Measurements from ENCODE around the gene NOD2. TPM values are rescaled to one million over a fixed set of nuclear protein-coding genes. Genes with fewer than 3 reads are reported as not detected.

The NOD2 gene
- total RNA-seq, 1 experiment from 2014 or later: 5.4 TPM

DNA sequence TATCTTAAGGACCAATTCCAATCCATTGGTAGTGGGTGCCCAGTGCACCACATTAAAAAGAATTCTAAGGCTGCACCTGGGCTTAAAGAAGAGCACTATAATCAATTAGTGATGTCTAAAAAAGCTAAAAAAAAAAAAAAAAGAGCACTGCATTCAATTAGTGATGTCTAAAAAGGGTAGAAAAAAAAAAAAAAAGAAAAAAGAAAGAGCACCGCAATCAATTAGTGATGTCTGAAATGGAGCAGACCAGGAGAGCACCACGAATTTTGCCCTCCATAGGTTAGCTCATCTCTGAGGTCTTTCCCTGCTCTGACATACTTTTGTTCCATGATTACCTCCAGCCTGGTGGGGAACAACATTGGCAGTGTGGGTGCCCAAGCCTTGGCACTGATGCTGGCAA lies 29.6 kb downstream of the NOD2 start:
- CTCF ChIA-PET: no interaction called here
- Histone ChIP-seq H3K4me3 (replicated peaks in 1 of 2; ENCODE audit: low read depth in 1 of 2, low read length in 2 of 2) (no peak overlapping the region), H3K4me1 (ENCODE audit: control insufficient read depth in 1 of 2, insufficient read depth in 2 of 2, low read length in 2 of 2) (peaks cover 2 to 13% of the 10 kb centered on the region in 2 experiments; a peak in 3 of 4 replicates), H3K79me2 (ENCODE audit: insufficient read depth, low read length) (no peaks in the 10 kb centered on the region), H3K4me2 (ENCODE audit: low read length) (no peak overlapping the region), H3K9ac (ENCODE audit: low read length) (no peak overlapping the region), H3K36me3 (ENCODE audit: control insufficient read depth in 1 of 2, insufficient read depth in 2 of 2, low read length in 2 of 2) (0 out of 4 replicates have a peak, but pooled peaks cover 0 to 2% of the 10 kb centered on the region in 2 experiments), H3K9me3 (ENCODE audit: control insufficient read depth in 1 of 2, insufficient read depth in 1 of 2, low read depth in 1 of 2, low read length in 2 of 2) (no peaks in the 10 kb centered on the region), H3K9me2 (ENCODE audit: insufficient read depth) (no peaks in the 10 kb centered on the region), H3K27me3 (ENCODE audit: insufficient read depth, low read length) (no peaks in the 10 kb centered on the region), H3K27ac (ENCODE audit: low read depth, low read length) (no peak overlapping the region), H4K20me1 (ENCODE audit: insufficient read depth) (no peaks in the 10 kb centered on the region), H2AFZ (ENCODE audit: low read depth, low read length, poor library complexity, severe bottlenecking) (no peak overlapping the region)
- ATAC-seq (no peak), DNase-seq (ENCODE audit: low read depth, low spot score) (no peak)
- TF ChIP-seq SRF (IDR thresholded peaks at IDR 0.05; ENCODE audit: low read depth): no peak
- no peak for TF ChIP-seq CEBPB (IDR thresholded peaks at IDR 0.05; ENCODE audit: low read depth)
- TF ChIP-seq TCF7L2 (IDR thresholded peaks at IDR 0.05; ENCODE audit: borderline replicate concordance, extremely low read depth, insufficient read depth, insufficient read length): no peak
- TF ChIP-seq ELF1 (IDR thresholded peaks at IDR 0.05; ENCODE audit: borderline replicate concordance, low read depth): no peak
- TF ChIP-seq JUND (IDR thresholded peaks at IDR 0.05): no peak
- TF ChIP-seq SP1 (IDR thresholded peaks at IDR 0.05; ENCODE audit: low read depth): no peak
- TF ChIP-seq, protein P1, sequence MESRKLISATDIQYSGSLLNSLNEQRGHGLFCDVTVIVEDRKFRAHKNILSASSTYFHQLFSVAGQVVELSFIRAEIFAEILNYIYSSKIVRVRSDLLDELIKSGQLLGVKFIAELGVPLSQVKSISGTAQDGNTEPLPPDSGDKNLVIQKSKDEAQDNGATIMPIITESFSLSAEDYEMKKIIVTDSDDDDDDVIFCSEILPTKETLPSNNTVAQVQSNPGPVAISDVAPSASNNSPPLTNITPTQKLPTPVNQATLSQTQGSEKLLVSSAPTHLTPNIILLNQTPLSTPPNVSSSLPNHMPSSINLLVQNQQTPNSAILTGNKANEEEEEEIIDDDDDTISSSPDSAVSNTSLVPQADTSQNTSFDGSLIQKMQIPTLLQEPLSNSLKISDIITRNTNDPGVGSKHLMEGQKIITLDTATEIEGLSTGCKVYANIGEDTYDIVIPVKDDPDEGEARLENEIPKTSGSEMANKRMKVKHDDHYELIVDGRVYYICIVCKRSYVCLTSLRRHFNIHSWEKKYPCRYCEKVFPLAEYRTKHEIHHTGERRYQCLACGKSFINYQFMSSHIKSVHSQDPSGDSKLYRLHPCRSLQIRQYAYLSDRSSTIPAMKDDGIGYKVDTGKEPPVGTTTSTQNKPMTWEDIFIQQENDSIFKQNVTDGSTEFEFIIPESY (IDR thresholded peaks at IDR 0.05; ENCODE audit: extremely low read depth, insufficient replicate concordance, low read length): no peak
- no peak for TF ChIP-seq POLR2AphosphoS5 (IDR thresholded peaks at IDR 0.05; ENCODE audit: low read depth, low read length)
- TF ChIP-seq POLR2A (IDR thresholded peaks at IDR 0.05; ENCODE audit: borderline replicate concordance, extremely low read depth, insufficient read depth, insufficient read length): no peak
- TF ChIP-seq, protein P2, sequence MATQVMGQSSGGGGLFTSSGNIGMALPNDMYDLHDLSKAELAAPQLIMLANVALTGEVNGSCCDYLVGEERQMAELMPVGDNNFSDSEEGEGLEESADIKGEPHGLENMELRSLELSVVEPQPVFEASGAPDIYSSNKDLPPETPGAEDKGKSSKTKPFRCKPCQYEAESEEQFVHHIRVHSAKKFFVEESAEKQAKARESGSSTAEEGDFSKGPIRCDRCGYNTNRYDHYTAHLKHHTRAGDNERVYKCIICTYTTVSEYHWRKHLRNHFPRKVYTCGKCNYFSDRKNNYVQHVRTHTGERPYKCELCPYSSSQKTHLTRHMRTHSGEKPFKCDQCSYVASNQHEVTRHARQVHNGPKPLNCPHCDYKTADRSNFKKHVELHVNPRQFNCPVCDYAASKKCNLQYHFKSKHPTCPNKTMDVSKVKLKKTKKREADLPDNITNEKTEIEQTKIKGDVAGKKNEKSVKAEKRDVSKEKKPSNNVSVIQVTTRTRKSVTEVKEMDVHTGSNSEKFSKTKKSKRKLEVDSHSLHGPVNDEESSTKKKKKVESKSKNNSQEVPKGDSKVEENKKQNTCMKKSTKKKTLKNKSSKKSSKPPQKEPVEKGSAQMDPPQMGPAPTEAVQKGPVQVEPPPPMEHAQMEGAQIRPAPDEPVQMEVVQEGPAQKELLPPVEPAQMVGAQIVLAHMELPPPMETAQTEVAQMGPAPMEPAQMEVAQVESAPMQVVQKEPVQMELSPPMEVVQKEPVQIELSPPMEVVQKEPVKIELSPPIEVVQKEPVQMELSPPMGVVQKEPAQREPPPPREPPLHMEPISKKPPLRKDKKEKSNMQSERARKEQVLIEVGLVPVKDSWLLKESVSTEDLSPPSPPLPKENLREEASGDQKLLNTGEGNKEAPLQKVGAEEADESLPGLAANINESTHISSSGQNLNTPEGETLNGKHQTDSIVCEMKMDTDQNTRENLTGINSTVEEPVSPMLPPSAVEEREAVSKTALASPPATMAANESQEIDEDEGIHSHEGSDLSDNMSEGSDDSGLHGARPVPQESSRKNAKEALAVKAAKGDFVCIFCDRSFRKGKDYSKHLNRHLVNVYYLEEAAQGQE (IDR thresholded peaks at IDR 0.05; ENCODE audit: low read depth): no peak
- no peak for TF ChIP-seq FOSL1 (IDR thresholded peaks at IDR 0.05; ENCODE audit: low read depth)
- TF ChIP-seq, protein P3, sequence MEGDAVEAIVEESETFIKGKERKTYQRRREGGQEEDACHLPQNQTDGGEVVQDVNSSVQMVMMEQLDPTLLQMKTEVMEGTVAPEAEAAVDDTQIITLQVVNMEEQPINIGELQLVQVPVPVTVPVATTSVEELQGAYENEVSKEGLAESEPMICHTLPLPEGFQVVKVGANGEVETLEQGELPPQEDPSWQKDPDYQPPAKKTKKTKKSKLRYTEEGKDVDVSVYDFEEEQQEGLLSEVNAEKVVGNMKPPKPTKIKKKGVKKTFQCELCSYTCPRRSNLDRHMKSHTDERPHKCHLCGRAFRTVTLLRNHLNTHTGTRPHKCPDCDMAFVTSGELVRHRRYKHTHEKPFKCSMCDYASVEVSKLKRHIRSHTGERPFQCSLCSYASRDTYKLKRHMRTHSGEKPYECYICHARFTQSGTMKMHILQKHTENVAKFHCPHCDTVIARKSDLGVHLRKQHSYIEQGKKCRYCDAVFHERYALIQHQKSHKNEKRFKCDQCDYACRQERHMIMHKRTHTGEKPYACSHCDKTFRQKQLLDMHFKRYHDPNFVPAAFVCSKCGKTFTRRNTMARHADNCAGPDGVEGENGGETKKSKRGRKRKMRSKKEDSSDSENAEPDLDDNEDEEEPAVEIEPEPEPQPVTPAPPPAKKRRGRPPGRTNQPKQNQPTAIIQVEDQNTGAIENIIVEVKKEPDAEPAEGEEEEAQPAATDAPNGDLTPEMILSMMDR (IDR thresholded peaks at IDR 0.05 in 2 of 3, conservative IDR thresholded peaks at IDR 0.05 in 1 of 3; ENCODE audit: borderline replicate concordance in 1 of 3, insufficient read depth in 1 of 3, low read depth in 2 of 3, low read length in 2 of 3): no peak
- no peak for TF ChIP-seq SIN3A (IDR thresholded peaks at IDR 0.05; ENCODE audit: low read depth)
- TF ChIP-seq EZH2phosphoT487 (IDR thresholded peaks at IDR 0.05; ENCODE audit: borderline replicate concordance): no peak
- no peak for TF ChIP-seq RAD21 (IDR thresholded peaks at IDR 0.05; ENCODE audit: low read depth)
- no peak for TF ChIP-seq EGR1 (IDR thresholded peaks at IDR 0.05; ENCODE audit: low read depth)
- TF ChIP-seq, protein P4, sequence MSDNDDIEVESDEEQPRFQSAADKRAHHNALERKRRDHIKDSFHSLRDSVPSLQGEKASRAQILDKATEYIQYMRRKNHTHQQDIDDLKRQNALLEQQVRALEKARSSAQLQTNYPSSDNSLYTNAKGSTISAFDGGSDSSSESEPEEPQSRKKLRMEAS (IDR thresholded peaks at IDR 0.05): no peak
- TF ChIP-seq ZFX (IDR thresholded peaks at IDR 0.05): no peak
- TF ChIP-seq EZH2 (IDR thresholded peaks at IDR 0.05): no peak
- no peak for TF ChIP-seq YY1 (IDR thresholded peaks at IDR 0.05; ENCODE audit: extremely low read depth, insufficient replicate concordance, low read depth, low read length)
- no TSS peak for BruUV-seq (replicated peaks)
- POLR2A ChIA-PET: no interaction called here
- intact Hi-C loops (cut with micrococcal nuclease): no loop called here
- RAD21 ChIA-PET (ENCODE audit: low non-redundant PET in 1 of 2, low total read pairs in 2 of 2, uncharacterized antibody in 2 of 2, unreplicated experiment in 2 of 2): no interaction called here
